GM19455 (cell line): ENCODE results near the gene C12orf57.

Experiments
- ATAC-seq: cut with Tn5 transposase; IDR thresholded peaks from one replicate; pipeline ENCODE4 v1.9.1; 2021; ENCODE audit not compliant: unreplicated experiment

The C12orf57 gene

DNA sequence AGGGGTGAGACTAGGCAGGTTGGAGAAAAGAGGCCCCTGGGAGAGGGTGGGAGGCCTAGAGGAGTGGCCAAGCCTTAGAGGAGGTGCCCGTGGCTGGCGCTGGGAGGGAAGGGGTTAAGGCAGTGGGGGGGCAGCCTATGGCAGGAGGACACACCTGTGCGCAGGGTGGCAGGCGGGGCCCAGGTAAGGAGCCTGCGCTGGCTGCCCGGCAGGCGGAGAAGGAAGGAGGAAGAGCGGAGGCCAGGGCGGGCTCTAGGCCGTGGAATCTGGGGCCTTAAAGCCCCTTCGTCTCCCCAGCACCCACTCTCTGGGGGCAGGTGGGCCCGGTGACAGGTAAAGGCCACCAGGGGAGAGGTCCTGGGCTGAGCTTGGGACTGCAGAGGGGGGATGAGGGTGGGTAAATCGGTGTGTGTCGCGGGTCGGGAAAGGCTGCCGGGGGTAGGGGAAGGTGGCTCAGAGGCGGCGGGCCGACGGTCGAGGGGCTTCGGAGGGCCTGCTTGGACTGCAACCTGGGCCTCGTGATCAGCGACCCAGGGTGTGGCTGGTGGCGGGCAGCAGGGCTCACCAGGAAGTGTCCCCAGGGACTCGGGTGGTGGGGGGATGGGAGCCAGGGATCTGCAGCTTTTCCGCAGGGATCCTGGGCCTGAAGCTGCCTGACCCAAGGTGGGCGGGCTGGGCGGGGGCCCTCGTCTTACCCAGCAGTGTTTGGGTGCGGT is 19.4 kb downstream of the C12orf57 start:
- no peak for ATAC-seq

DNA sequence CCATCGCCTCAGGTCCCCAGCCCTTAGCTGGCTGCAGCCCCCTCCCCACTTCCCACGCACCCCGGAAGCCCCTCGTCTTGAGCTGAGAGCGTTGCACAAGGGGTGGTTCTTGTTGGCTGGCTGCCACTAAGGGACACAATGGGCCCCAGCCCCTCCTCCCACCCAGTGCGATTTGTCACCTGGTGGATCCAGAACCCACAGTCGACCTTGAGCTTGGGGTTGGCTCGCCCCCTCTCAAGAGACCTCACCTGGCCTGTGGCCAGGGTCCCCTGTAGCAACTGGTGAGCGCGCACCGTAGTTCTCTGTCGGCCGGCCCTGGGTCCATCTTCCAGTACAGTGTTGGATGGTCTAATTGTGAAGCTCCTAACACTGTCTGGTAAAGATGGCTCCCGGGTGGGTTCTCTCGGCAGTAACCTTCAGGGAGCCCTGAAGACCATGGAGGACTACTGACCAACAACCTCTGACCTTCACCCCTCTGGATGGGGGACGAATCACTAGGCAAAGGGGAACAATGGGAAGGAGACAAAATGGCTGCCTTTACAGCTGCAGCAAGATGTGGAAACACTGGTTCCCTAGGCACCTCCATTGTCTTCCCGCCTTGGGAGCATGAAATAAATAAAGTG is 20.1 kb downstream of the C12orf57 start:
- ATAC-seq, result no peak

DNA sequence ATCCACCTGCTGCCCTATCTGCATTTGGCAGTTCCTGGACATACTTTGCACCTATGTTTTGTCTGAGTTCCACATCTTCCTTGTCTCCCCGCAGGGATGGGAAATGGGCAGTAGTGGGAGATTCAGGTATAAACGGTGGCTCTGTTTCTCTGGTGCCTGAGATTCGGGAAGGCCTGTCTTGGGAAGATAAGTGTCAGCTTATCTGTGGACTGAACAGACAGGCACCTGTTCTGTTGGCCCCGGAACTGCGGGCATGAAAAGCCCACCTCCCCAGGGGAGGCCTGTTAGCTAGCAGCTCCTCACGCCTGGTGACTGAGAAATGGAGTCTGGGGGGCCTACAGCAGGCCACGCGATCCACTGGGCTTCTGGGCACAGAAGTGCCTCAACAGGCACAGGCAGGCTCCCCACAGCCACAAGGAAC is 20.8 kb downstream of the C12orf57 start:
- no peak for ATAC-seq

DNA sequence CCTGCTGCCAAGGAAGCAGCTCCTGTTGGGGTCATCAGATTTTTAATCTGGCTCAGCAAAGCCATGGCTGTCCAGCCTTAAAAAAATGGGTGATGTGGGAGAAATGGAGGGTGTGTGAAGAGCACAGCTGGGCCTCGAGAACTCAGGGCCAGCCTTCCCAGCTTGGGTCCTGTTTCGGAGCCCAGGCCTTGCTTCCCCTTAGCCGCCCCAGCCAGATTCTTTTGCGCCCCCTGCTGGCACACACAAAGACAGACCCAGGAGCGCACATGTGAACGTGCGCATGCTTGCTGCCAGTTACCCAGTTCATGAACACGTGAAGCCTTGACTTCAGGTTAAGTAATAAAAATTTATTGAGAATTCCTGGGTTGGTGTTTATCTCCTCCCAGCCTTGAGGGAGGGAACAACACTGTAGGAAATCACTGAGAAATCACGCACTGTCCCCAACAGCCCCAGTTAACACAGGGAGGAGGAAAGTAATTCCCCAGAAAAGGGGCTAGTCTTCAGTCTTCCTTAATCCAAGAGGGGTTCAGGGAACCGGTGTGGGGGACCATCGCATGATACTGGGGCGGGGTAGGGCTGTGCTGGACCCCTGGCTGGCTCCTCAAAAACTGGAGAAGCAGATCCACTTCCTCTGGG is 21.3 kb downstream of the C12orf57 start:
- ATAC-seq, result no peak

DNA sequence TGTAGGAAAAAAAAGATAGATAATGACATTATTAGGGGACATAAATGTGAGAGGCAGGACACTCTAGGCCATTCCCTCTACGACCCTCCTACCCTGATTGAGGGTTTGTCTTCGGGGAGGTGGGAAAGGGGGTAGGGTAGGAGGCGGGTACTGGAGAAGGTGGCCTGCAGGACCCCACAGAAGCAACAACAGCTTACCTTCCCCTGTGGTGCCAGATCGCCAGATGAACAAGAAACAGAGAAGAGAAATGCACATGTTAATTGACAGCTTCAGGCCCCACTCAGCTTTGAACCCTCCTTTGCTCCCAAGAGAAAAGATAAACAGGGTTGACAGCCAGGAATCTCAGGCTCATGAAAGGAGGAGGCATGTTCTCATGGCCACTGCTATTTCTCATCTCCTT is 21.9 kb downstream of the C12orf57 start:
- no peak for ATAC-seq

DNA sequence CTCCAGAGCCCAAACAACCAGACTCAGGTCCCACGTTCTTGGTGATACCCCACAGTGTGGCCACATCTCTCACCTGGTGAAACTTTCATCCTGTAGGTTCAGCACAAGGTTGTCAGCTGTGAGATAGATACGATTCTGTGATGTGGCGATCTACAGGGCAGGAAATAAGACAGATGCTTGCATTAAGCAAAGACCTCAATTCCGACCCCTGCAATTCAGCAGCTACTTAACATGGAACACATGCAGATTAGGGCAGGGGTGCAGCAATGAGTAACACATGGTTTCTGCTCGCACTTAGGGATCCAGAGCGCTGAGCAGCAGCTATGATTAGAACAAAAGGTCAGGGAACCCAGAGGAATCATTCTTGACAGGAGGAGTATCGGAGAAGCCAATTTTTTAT is 22.5 kb downstream of the C12orf57 start:
- no peak for ATAC-seq

DNA sequence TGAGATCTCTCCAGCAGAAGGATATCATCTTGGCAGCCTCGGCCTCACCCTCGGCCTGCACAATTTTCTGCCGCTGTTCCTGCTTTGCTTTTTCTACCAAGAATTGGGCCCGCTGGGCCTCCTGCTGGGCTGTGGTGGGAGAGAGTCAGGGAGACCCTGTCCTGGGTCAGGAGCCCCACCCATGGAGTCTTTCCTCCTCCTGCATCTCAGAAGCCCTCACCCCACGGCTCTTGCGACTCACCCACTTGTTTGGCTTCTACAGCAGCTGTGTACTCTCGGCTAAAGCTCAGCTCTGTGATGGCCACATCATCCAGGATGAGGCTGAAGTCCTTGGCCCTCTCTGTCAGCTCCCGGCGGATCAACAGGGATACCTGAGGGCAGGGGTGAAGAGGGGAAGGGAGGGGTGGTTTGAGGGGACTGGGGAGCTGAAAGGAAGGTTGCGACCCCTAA is 23.9 kb downstream of the C12orf57 start:
- no peak for ATAC-seq

DNA sequence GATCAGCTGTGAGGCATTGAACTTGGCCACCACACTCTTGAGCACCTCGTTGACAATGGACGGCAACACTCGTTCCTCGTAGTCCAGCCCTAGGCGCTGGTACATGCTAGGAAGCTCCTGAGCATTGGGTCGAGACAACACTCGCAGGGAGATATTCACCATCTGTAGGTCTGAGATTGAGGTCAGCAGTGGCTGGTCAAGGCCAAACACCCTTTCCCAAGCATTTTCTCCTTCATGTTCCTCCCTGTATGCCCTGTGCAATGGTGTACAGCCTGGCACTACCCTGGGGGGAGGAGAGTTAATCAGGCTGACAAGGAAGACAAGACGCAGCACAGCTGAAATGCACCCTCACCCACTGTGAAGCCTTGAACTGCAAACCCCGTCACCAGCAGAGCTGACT is 24.6 kb downstream of the C12orf57 start:
- ATAC-seq, result no peak

DNA sequence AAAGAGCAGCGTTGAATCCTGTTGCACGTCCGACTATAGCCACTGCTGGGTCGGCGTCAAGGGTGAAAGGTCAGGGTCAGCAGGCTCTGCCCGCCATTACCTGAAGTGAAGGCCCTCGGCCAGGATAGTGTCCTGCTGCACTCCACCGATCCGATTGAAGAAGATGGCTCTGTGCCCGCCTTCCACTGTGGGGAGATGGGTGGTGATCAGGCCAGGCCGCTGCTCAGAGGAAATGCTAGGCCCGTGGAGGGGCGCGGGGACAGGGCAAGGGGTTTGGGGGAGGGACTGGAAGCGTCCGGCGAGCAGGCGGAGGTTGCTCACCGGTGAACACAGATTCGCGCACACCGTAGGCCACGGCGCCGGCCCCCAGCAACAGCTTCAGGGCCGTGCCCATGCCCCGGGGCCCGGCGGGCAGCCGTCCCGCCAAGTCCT is 26.3 kb downstream of the C12orf57 start:
- ATAC-seq, result peak; percentile 2

DNA sequence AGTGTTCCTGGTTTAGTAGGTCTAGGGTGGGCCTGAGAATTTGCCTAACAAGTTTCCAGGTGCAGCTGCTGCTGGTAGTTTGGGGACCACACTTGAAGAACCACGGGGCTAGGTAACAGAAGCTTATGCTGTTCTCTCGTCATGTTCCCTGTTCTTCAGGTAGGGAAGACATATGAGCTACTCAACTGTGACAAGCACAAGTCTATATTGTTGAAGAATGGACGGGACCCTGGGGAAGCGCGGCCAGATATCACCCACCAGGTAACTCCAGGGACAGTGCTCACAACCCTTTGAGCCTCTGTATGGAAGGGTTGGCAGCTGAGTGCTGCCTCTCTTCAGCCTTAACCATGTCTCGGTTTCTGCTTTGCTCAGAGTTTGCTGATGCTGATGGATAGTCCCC is 30.4 kb downstream of the C12orf57 start:
- ATAC-seq, result no peak

DNA sequence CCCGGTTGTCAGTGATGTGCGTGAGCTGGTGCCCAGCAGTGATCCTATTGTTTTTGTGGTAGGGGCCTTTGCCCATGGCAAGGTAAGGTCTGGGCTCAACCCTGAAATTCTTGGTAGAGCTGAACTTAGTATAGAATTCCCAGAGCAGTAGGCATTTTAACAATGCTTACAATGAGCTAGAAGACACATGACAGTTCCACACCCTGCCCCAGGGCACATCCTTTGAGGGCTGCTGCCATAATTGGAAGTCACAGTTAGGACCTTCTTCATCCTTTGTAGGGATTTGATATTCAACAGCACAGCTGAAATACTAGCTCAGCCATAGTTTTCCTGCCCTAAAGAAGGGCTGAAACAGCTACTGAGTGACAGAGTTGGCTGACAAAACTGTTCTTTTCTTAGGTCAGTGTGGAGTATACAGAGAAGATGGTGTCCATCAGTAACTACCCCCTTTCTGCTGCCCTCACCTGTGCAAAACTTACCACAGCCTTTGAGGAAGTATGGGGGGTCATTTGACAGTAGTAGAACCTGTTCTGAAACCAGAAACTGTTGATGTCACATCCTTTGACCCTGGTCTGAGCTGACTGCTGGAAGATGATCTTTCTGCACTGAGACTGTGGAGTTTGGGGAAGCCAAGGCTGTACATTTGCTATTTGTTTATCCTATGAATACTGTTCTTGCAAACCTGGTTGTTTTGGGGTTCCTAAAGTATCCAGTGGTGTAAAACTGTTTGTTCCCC is 31.6 kb downstream of the C12orf57 start:
- no peak for ATAC-seq

DNA sequence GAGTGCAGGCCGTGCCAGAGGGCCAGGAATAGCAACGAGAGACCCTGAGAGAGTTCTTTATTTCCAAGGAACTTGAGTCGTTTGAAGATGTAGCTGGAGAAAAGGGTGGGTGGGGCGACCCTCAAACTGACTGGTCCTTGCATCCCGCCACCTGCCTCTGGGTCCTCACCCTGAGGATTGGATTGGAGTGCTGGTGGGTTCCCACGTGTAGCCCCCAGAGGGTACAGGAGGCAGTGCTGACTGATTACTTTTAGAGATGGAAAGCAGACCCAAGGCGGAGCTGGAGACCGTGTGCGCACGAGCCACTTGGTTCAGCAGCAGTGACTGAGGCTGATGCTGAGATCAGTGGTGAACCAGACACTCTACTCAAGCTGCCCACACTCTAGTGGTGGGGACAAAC is 33.8 kb downstream of the C12orf57 start:
- ATAC-seq, result no peak

DNA sequence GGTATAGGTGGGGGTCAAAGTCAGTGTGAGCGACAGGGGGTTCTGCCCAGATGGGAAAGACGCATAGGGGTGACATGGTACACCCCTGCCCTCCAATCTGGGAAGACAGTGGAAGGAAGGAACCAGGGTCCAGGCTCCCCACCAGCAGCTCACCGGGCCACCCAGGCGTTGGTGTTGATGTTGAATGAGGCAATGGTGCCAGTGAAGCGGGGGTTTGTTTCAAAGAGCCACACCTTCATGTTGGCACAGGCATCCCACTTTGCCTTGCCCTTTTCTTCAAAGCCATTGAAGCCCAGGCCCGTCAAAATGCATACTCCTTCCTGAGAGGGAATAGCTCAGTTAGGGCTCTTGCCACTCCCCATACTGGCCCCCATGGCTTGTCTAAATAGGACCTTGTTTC is 34.4 kb downstream of the C12orf57 start:
- no peak for ATAC-seq

DNA sequence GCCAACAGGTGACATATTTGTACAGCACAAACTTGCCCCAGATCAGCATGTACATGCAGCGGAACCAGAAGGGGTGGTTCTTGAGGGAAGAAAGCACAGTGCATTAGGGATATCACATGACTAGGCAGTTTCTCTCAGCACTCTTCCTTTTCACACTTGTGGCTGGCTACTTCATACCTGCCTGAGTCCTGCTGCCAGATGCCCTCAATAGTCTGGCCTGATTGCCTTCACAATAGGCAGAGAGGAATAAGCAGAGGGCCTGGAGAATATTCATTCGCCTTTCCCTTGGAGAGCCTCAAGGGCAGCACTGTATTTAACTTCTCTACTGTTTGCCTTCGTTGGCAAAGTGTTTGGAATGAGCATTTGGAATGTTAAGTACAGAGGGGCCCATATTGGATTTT is 34.8 kb downstream of the C12orf57 start:
- ATAC-seq, result no peak

DNA sequence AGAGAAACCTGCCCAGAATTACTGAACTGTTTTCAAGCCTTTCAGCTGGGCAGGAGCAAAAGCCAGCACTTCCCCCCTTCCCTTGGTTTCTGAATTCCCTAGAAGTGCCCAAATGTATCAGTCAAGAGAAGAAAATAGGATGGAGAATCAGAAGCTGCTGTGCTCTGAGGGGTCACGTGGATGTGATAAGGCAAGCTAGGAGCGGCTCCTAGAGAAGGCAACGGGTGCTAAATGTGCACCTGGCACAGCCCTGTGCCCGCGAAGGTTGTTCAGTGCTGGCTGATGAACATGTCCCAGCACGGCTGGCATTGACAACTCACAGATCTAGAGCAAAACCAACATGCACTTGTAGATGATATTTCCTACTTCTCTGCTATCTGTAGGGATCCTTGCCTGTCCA is 35.2 kb downstream of the C12orf57 start:
- no peak for ATAC-seq

DNA sequence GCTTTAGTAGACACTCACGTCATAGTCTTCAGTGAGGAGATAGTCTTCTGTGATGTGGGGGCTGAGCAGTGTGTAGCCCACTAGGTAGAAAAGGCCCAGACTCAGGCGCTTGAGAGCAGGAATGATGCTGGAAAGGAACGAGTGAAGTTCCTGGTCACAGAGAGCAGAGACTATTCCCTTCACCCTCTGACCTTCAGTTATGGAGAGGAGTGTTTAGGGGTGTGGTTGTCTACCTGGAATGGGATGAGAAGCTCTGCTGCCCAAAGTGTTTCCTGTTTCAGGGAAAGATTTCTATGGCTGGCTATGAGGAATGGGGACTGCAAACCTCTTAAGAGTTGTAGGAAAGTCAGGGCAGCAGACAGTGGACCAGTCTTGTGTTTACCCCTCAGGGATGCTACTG is 35.6 kb downstream of the C12orf57 start:
- ATAC-seq, result no peak

DNA sequence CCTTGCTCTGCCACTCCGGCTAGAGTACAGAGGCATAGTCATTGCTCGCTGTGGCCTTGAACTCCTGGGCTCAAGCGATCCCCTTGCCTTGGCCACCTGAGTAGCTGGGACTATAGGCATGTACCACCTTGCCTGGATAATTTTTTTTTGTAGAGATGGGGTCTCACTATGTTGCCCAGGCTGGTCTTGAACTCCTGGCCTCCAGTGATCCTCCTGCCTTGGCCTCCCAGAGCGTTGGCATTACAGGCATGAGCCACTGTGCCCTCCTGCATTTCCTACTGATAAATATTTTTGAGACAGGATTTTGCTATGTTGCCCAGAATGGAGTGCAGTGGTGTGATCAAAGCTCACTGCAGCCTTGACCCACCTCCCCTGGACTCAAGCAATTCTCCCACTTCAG is 36.3 kb downstream of the C12orf57 start:
- no peak for ATAC-seq

DNA sequence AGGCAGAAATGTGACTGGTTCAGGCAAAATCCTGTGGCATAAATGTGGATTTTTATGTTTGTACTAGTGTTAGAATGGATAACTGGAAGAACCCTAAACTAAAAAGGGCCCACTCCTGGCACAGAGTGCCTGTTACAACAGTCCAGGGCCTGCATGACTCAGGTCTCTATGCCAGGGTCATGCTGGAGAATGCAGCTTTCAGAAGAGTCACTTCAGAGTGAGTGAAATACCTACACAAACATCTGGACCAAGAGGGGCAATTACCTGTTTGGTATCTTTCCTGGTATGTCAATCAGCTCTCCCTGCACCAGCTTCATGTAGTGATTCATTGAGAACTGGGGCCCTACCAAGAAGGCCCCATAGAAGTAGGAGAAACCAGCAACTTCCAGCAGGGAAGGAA is 36.9 kb downstream of the C12orf57 start:
- ATAC-seq, result no peak

DNA sequence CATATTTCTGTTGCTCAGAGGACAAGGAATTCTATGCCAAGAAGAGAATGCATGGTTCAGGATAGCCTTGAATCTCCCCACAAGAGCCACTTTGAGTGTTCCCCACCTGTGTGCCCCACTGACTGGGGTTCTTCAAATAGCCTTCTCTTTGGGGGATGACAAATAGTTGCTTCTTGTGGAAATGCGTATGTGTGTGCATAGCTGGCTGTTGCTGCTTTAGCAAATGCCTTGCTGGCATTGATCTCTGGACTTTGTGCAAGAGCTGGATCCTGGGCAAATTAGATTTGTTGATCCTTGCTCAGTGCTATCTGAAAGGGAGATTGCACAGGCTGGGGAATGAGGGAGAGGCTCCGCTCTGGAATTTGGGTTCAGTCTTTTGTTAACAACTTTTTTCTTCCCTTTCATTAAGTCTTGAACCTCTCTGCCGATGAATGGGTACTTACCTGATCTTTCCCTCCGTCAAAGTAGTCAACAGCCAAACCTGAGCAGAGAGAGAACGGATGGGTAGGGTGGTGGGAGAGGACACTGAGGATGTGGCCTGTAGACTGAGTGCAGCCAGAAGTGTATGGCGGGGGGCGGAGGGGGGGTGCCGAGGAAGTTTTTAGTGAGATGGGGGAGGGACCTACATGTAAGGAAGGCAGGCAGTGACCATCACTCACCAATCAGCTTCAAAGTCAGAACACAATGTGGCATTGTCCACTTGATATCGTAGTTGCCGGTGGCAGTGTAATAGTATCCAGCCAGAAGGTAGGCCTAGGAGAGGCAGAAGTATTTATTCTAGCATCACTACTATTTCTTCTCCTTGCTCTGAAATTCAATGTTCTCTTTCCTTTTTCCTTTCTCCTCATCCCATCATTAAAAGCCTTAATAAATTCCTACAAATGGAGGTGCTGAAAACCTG is 37.6 kb downstream of the C12orf57 start:
- no peak for ATAC-seq

DNA sequence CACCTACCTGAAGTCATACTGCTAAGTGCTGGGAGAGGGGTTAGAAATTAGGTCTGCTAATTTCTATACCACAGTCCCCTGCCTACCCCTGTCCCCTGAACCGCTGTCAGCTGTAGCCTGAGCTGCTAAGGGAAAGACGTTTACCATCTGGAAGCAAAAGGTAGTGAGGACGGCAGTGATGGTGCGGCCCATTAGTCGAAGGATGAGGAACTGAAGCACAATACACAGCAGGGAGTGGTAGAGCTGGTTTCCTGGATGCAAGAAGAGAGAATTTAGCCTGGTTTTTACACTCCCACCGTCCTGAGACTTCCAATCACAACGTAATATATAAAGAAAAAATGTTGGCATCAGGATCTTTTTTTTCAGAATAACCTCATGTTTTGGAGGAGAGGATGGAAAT is 38.7 kb downstream of the C12orf57 start:
- no peak for ATAC-seq
